GM19438 (cell line): Measurements from ENCODE around the gene TOLLIP.

Source experiments
- ATAC-seq: cut with Tn5 transposase; IDR thresholded peaks from one replicate; pipeline ENCODE4 v1.9.1; 2021; ENCODE audit warnings: low read depth; ENCODE audit not compliant: unreplicated experiment

The TOLLIP gene

DNA sequence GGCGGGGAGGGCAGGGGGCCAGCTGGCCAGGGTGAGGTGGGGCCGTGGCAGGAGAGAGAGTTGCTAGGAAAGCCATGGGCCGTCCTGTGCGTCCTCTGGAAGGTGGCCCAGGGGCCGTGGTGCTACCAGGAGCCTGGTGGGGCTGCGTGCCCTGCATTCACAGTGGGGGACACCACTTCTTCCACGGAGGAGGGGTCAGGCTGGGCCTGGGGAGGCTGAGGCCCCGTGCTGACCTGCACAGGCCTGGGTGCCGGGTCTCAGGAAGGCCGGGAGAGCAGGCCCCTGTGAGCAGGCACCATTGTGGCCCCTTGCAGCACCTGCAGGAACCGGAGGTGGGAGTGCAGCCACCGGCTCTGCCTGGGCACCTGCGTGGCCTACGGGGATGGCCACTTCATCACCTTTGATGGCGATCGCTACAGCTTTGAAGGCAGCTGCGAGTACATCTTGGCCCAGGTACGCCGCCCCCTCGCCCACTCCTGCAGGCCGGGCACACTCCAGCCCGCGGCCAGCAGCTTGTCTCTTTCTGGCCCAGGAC, 74.6 kb downstream of the TOLLIP start:
- no peak for ATAC-seq

GRCh38 chr11:1234054-1234720, 75.2 kb downstream of the TOLLIP start:
- no peak for ATAC-seq

DNA sequence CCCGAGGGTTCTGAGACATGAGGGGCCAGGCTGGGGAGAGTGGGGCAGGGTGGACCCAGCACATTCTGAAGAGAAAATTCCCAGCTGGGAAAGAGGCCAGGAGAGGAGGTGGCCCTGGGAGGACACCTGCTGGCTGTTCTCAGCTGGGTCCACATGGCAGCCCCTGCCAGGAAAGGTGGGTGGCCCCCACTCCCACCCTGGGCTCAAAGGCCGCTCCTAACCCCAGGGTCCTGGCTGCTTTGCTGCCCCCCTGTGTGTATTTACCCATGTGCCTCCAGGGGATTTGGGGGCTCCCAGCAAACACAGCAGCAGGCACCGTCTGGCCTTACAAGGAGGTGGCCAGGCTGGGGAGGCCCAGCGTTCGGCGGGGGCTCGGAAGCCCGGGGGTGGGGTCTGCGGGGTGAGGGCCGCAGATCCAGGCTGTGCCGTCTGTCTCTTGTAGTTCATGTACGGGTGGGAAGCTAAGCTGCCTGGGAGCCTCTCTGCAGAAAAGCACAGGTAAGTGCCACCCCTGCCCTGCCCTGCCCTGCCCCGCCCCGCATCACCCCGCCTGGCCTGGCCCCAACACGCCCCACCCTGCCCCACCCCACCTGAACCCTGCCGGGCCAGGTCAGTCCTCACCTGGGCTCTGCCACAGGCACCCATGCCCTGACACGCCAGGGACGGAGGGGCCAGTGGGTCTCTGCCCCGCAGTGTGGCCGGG, 75.9 kb downstream of the TOLLIP start:
- no peak for ATAC-seq

GRCh38 chr11:1232883-1233321, 76.5 kb downstream of the TOLLIP start:
- no peak for ATAC-seq

DNA sequence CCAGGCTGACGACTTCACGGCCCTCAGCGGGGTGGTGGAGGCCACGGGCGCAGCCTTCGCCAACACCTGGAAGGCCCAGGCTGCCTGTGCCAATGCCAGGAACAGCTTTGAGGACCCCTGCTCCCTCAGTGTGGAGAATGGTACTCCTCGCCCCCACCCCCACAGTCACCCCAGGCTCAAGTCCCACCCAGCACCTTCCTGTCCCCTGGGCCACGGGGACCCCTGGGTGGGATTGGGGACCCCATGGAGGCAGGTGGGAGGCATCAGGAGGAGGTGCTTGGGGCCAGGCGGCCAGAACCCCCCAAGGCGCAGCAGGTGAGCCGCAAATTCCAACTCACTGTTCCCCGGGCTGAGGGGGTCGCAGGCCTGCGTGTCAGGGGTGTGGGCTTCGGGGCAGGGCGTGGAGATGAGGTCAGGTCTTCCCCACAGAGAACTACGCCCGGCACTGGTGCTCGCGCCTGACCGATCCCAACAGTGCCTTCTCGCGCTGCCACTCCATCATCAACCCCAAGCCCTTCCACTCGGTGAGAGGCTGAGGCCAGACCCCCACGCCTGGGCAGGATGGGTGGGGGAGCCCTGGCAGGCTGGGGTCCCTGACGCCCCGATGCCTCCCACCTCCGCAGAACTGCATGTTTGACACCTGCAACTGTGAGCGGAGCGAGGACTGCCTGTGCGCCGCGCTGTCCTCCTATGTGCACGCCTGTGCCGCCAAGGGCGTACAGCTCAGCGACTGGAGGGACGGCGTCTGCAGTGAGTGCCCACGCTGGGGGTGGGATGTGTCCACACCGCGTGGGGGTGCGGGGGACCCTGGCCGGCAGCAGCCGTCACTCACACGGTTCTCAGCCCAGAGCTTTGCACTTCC, 77.2 kb downstream of the TOLLIP start:
- no peak for ATAC-seq

DNA sequence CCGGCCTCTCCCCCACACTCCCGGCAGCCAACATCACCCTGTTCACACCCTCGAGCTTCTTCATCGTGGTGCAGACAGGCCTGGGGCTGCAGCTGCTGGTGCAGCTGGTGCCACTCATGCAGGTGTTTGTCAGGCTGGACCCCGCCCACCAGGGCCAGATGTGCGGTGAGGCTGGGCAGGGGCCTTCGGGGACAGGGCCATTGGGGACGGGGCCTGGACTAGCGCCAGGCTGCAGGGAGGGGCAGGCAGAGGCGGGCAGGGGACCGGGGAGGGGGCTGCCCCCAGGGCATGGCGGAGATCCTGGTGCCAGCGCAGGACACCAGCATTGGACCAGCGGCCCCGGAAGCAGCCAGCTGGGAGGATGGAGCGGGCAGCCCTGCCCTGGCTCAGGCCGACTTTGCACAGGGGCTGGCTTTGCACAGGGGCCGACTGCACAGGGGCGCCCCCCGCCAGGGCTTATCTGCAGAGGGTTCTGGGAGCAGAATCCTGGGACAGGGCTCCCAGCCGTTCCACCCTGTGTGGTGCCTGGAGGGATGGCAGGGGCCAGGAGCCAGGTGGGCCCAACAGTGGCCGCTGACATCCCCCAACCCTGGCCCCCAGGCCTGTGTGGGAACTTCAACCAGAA, 77.9 kb downstream of the TOLLIP start:
- ATAC-seq: no peak

GRCh38 chr11:1230456-1231395, 78.7 kb downstream of the TOLLIP start:
- no peak for ATAC-seq

DNA sequence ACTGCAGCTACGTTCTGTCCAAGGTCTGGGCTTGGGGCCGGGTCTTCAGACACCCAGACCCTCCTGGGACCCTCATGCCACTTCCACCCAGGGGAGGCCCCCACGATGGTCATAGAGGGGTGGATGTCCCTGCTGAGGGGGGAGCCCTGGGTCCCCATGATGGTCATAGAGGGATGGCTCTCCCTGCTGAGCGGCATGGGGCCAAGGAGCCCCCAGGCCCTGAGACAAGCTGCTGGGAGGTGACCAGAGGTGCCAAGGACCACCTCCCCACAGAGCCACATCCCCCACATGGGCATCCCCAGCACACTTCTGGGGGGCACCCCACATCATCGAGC, 79.3 kb downstream of the TOLLIP start:
- no peak for ATAC-seq

DNA sequence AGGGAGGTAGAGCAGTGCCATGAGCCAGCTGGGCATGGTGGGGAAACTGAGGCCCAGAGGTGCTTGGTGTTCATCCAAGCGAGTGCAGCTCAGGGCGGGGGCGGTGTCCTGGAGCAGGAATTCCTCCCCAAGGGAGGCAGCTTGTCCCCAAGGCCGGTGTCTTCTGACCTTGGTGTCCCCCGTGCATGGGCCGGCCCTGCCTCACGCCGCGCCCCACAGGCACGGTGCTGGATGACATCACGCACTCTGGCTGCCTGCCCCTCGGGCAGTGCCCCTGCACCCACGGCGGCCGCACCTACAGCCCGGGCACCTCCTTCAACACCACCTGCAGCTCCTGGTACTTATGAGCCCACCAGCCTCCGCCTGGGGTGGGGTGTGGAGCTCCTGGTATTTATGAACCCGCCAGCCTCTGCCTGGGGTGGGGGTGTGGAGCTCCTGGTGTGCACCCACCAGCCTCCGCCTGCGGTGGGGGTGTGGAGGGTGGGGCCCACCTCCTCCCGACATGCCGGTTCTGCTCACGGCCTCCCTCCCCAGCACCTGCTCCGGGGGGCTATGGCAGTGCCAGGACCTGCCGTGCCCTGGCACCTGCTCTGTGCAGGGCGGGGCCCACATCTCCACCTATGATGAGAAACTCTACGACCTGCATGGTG, 79.8 kb downstream of the TOLLIP start:
- no peak for ATAC-seq

GRCh38 chr11:1228921-1229451, 80.4 kb downstream of the TOLLIP start:
- no peak for ATAC-seq

- no peak for ATAC-seq
These were observed 81.2 kb downstream of the TOLLIP start for GRCh38 chr11:1228101-1228821.

DNA sequence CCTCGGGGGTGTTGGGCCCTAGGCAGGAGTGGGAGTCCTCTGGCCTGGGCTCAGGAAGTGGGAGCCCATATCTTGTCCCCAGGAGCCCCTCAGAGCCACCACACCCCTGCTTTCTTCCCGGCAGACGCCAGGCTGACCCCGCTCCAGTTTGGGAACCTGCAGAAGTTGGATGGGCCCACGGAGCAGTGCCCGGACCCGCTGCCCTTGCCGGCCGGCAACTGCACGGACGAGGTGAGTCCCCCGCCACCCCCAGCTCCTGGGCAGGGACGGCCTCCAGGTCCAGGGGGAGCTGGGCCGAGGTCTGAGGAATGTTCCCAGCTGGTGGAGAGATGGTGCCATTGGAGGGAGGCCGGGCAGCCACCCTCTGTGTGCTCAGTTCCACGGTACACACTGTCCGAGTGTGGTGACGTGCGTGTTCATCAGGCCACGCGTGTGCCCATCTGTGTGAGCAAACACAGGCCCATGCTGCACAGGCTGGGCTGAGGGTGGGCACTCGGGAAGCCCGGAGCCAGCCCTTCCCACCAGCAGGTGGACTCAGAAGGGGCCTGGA, 81.8 kb downstream of the TOLLIP start:
- ATAC-seq: no peak

- ATAC-seq: no peak
These were observed 82.4 kb downstream of the TOLLIP start for GRCh38 chr11:1226986-1227550.

GRCh38 chr11:1226226-1226985, 83.0 kb downstream of the TOLLIP start:
- no peak for ATAC-seq

DNA sequence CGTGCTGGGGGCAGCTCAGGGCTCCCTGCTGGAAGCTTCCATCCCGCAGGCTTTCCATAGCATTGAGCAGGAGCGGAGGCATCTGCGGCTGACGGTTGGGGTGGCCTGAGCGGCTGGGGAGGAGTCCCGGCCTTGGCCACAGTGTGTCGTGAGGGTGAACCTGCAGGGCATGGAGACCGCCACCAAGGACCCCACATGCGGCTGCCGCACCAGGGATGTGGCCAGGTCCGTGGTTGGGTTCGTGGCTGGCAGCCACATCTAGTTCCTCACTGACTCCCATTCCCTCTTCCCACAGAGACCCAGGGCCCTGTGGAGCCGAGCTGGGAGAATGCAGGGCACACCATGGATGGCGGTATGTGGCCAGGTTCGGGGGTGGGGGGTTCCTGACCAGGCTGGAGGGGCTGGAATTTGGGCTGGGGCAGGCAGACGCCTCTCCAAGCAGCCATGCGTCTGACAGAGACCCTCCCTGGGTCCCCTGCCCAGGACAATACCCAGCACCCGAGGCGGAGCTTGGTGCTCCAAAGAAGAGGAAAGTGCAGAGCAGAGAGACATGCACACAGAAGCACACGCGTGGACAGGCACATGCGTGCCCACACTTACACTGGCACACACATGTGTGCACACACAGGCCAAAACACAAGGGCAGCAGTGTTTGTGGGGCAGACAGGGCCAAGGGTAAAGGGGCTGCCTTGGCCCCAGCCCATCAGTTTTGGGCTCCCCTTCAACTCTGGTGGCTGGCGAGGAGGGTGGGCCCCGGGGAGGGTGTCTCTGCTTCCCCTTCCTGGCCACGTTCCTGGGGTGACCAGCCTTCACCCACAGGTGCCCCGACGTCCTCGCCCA, 83.8 kb downstream of the TOLLIP start:
- ATAC-seq: no peak
